GM18909 (cell line): ENCODE results near the gene MYBBP1A.

Source experiments
- ATAC-seq: cut with Tn5 transposase; IDR thresholded peaks from one replicate; pipeline ENCODE4 v1.9.1; 2021; ENCODE audit warnings: mild to moderate bottlenecking; ENCODE audit not compliant: unreplicated experiment, poor library complexity

The MYBBP1A gene

GRCh38 chr17:4538236-4539002 lies 16.8 kb downstream of the MYBBP1A start:
- no peak for ATAC-seq

- ATAC-seq: no peak
Observed at GRCh38 chr17:4537451-4538235, 17.5 kb downstream of the MYBBP1A start.

DNA sequence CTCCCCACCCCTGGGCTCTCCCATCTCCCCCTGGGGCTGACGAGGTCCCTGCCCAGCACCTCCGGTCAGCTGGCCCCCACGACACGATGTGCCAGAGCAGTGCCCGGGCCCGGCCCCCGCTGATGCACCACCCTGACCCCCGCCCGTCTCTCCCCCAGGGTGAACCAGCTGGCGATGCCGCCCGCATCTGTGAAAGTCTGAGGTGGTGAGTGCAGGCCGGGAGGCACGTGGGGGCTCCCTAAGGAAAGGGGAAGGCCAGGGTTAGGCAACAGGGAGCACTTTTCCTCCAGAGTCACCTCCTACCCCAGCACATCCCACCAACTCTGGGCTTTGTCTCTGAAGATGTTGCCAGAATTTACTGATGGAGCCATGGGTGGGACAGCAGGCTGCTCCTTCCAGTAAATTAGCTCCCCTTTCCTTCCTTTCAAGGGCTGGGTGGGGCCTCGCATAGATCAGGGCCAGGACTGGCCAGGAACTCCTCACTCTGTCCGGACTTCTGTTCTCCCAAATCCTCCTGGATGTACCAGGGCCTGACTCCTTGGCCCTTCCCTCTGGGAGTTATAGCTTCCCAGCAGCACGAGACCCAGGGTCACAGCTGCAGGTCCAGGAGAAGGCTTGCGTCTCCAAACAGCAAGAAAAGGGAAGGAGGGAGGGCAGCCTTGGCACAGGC lies 18.3 kb downstream of the MYBBP1A start:
- no peak for ATAC-seq

DNA sequence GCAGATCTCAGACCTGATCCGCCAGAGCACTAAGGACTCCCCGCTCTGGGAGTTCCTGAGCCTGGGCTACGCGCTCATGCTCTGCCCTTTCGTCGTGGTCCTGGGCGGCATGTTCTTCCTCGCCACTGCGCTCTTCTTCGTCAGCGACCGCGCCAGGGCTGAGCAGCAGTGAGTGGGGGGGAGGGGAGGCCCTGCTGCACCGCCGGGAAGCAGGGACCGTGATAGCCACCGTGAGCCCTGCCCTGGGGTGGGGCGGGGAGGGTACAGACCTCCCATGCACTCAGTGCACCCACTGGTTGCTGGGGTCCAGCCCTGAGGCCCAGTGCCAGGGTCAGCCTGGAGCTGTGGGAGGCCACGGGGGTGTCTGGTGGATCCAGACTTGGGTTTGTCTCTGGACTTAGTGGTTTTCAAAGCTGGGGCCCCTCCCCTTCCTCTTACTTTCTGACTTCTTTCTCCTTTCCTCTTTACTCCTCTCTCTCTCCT lies 18.9 kb downstream of the MYBBP1A start:
- no peak for ATAC-seq

- no peak for ATAC-seq
Observed at GRCh38 chr17:4535667-4536258, 19.4 kb downstream of the MYBBP1A start.

DNA sequence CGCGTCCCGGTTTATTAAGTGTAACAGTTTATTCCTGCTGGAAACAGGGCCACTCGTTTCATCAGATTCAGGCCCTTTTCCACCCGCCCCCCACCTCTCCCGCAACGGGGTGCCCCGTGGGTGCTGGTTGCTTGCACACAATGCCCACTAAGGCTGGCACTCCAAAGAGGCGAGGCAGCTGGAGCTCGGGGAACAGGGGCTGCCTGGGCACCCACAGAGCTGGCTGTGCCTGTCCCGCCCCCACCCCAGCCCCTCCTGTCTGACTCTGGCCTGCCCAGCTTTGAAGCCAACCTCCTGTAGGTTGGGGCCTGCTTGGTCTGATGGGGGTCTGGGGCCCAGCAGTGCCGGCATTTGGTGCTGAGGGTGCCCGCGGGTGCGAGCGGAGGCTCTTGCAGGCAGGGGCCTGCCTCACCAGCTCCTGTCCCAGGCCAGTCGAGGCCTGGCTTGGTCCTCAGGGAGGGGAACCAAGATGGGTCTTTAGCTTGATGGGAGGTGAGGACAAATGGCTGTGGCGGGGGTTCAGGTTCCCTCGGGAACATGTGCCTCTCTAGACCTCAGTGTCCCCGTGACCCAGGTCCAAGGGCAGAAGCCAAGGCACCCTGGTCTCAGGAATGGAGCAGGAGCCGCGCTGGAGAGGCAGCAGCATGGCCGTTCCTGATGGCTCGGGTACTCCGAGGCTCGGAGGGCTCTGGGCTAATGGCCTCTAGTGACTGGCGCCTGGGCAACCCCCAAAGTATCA lies 20.1 kb downstream of the MYBBP1A start:
- ATAC-seq: no peak

GRCh38 chr17:4534515-4534914 lies 20.7 kb downstream of the MYBBP1A start:
- no peak for ATAC-seq

DNA sequence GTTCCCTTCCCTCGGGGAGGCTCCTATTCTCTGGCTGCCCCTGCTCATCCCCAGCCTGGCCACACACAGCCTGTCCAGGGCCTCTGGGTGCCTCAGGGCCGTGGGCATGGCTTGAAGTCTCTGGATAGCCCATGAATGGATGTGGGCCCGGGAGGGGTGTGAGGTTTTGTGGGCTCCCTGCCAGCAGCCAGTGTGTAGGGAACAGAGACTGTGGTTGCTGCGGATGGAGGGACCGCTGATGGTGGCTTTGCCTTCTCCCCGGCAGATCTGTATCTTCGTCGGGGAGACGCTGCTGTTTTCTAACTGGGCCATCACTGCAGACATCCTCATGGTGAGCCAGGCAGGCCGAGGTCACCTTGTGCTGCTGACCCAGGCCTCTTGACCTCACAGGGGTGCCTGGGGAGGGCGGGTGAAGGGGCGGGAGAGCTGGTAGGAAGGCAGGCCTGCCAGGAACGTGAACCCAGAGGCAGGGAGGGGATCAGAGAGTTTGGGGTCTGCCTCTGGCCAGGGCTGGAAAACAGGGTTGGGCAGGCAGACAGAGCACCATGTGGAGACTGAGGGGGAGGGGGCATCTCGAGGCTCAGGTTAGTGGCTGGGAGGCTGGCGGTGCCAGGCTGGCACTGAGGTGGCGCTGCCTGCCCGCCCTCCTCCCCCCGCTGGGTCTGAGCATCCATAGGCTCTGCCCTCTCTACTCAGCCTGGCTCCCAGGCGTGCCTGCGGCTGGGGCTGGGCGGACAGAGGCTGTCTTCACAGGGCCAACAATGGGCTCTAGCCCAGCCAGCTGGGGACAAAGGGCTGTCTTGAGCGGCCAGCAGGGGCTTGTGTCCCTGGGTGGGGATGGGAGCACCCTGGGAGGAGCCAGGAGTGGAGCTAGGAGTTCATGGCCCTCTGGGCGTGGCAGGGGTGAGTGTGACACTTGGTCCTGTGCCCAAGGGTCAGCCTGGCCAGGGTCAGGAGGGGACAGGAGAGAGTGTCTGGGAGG lies 21.4 kb downstream of the MYBBP1A start:
- no peak for ATAC-seq

DNA sequence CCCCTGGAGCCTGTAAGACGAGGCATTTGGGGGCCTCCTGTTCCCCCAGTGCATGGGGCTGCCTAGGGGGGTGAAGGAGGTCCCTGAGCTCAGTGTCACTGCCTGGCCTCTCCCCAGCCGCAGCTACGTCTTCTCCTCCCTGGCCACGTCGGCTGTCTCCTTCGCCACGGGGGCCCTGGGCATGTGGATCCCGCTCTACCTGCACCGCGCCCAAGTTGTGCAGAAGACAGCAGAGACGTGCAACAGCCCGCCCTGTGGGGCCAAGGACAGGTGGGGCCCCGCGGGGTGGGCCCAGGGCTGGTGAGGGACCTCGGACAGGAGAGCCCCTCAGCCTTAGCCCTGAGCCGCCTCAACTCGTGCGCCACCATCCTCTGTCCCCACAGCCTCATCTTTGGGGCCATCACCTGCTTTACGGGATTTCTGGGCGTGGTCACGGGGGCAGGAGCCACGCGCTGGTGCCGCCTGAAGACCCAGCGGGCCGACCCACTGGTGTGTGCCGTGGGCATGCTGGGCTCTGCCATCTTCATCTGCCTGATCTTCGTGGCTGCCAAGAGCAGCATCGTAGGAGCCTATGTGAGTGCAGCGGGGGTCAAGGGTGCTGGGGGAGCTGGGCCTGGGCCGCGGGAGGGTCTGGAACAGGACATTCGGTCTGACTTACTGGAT lies 22.2 kb downstream of the MYBBP1A start:
- no peak for ATAC-seq

DNA sequence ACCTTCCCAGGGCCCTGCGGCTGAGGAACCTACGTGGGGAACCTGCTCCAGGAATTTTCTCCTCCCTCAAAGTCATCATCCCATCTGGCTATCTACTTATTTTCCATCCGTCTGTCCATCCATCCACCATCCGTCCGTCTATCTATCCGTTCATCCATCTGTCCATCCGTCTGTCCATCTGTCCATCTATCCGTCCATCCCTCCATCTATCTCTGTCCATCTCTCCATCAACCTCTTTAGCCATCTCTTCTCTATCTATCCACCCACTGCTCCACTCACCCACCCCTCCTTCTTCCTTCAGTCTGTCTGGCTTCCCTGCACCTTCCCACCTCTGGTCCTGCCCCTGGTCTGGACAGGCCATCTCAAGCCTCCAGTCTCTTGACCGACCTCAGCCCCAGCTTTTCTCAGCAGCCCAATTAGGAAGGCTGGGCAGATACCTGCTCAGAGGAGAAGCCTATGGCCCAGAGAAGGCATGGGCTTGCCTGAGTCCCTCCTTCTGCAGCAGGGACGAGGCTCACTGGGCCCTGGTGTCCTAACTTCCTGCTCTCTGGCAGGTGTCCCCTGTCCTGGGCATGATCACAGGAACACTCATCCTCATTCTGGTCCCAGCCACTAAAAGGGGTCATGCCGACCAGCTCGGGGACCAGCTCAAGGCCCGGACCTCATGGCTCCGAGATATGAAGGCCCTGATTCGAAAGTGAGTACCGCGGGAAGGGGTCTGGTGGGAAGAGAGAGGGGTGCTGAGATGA lies 23.0 kb downstream of the MYBBP1A start:
- ATAC-seq: no peak

- no peak for ATAC-seq
Observed at GRCh38 chr17:4530799-4531730, 24.1 kb downstream of the MYBBP1A start.

DNA sequence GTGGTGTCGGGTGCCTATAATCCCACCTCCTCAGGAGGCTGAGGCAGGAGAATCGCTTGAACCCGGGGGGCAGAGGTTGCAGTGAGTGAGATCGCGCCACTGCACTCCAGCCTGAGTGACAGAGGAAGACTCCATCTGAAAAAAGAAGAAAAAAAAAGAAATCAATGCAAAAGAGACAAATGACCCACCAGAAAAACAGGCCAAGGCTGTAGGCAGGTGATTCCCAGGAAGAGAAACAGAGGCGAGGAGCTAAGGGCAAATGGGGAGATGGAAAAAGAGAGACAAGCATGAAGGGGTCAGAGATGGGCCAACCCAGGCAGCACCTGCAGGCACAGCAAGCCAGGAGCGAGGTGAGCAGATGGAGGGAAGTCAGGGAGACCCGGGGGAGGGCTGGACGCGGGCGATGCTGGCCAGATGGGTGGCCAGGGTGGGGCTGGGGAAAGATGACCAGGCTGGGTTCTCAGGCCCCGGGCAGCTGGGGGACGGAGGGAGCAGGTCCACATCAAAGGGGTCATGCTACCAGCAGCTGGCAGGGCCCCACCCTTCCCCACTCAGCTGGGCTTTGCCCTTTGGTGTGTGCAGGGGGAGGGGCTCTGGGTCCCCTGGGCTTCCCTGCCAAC lies 25.5 kb downstream of the MYBBP1A start:
- no peak for ATAC-seq

DNA sequence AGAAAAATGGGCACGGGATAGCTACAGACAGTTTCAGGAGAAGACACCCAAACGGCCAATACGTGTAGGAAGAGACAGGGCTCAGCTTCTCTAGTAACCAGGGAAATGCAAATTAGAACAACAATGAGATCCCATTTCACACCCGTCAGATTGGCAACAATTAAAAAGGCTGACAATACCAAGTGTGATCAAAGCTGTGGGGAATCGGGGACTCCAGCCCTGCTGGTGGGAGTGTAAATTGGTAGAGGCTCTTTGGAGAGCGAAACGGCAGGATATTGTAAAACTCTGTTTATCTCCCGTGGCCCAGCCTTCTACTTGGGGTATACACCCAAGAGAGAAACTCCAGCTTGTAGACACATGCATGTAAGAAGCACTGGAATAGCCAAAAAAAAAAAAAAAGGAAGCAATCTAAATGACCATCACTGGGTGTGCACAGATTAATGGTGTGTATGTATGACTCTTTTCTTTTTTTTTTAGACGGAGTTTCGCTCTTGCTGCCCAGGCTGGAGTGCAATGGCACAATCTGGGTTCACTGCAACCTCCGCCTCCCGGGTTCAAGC lies 27.5 kb downstream of the MYBBP1A start:
- no peak for ATAC-seq

- no peak for ATAC-seq
Observed at GRCh38 chr17:4527134-4527533, 28.1 kb downstream of the MYBBP1A start.

DNA sequence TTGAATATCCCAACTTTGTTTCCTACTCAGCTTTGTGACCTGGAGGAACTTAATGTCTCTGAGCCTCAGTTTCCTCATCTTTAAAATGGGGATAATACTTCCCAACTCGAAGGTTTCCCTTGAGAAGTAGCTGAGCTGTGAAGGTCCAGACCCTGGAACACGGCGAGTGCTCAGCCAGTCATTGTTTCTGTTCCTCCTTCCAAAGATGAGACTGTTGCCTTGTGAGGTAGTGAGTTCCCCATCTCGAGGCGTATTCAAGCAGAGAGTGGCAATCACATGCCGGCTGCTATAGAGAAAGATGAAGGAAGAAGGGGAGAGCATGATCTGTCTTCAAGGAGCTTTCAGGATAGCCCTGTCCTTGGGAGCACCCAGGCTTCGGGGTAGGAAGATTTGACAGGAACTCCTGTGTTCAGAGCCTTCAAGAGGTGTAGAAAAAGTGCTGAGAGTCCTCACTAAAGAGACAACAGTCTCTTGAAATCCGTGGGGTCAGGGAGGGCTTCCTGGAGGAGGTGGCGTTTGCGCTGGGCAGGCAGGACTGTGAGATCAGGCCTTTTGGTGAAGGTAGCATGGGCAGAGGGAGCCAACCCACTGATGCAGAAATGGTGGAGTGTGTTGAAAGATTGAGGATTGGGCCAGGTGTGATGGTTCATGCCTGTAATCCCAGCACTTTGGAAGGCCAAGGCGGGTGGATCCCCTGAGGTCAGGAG lies 29.3 kb downstream of the MYBBP1A start:
- ATAC-seq: no peak
